ENCODE results near the gene C1RL.

GRCh38 chr12:7116196-7116595 is 7.2 kb upstream of the C1RL start:
- no peak for TF ChIP-seq POLR2A (IDR thresholded peaks at IDR 0.05)
- TF ChIP-seq CTCF (IDR thresholded peaks at IDR 0.05 in 8 of 11, conservative IDR thresholded peaks at IDR 0.05 in 3 of 11), result no peak
- TF ChIP-seq POLR2AphosphoS5 (IDR thresholded peaks at IDR 0.05), result no peak

Data from spleen (tissue), 7 donors.